Ovary (tissue), 3 donors: ENCODE results near the gene ITGAD.

Experiments
- CTCF ChIP-seq, 3 donors: fragments of 450-650 bp in 2 of 3; fragments of 200-600 bp in 1 of 3; IDR thresholded peaks; one replicate each; pipeline versions ENCODE4 v1.5.1 to v1.8.0; 2016 to 2022; ENCODE audit warnings: antibody characterized with exemption in 3 of 3, mild to moderate bottlenecking in 1 of 3
- POLR2A ChIP-seq: fragments of 450-650 bp; IDR thresholded peaks from one replicate; pipeline ENCODE4 v1.6.1; 2017; ENCODE audit warnings: antibody characterized with exemption, mild to moderate bottlenecking, moderate library complexity
- donor health status: DM: no; HTN: no; CAD: no.

GRCh38 chr16:31460582-31461002 is 67.5 kb downstream of the ITGAD start:
- peak; percentile 26 to 51 (median 30) for TF ChIP-seq CTCF (IDR thresholded peaks at IDR 0.05)
- no peak for TF ChIP-seq POLR2A
